GM18507 (cell line): Measurements from ENCODE around the gene NOL4L.

ENCODE experiments used
- DNase-seq: peaks from one replicate; pipeline ENCODE4 v3.0.0; 2011; ENCODE audit warnings: low read depth; ENCODE audit not compliant: insufficient read length; ENCODE audit errors: extremely low spot score
- FAIRE-seq: peaks from 2 replicates; lab custom pipeline; 2011; peaks lifted over from hg19 to GRCh38; lab: Jason Lieb, UNC

The NOL4L gene

GRCh38 chr20:32456869-32457478 is 128.2 kb downstream of the NOL4L start:
- DNase-seq, result peak; percentile 70
- FAIRE-seq, result no peak

- FAIRE-seq (no peak), DNase-seq (no peak)
These were observed 129.0 kb downstream of the NOL4L start for GRCh38 chr20:32455901-32456701.

- FAIRE-seq, result no peak
- DNase-seq, result no peak
These were observed 129.8 kb downstream of the NOL4L start for GRCh38 chr20:32455171-32455900.

GRCh38 chr20:32454164-32455145 is 130.7 kb downstream of the NOL4L start:
- no peak for FAIRE-seq

GRCh38 chr20:32453467-32454163 is 131.5 kb downstream of the NOL4L start:
- DNase-seq (no peak), FAIRE-seq (no peak)

More at GRCh38 chr20:32454164-32455145, 130.7 kb downstream of the NOL4L start:
- DNase-seq, result no peak

- DNase-seq (no peak), FAIRE-seq (no peak)
These were observed 132.2 kb downstream of the NOL4L start for GRCh38 chr20:32452776-32453466.

- no peak for DNase-seq
- no peak for FAIRE-seq
These were observed 133.3 kb downstream of the NOL4L start for GRCh38 chr20:32451682-32452461.

- no peak for DNase-seq
- no peak for FAIRE-seq
These were observed 133.8 kb downstream of the NOL4L start for GRCh38 chr20:32451340-32451681.

- DNase-seq, result no peak
- no peak for FAIRE-seq
These were observed 134.6 kb downstream of the NOL4L start for GRCh38 chr20:32450484-32451061.

GRCh38 chr20:32449890-32450401 is 135.2 kb downstream of the NOL4L start:
- no peak for DNase-seq
- FAIRE-seq, result no peak

GRCh38 chr20:32449057-32449889 is 135.9 kb downstream of the NOL4L start:
- FAIRE-seq, result no peak

GRCh38 chr20:32448306-32449056 is 136.7 kb downstream of the NOL4L start:
- FAIRE-seq (no peak), DNase-seq (no peak)

More at GRCh38 chr20:32449057-32449889, 135.9 kb downstream of the NOL4L start:
- DNase-seq, result no peak

- FAIRE-seq (no peak), DNase-seq (no peak)
These were observed 137.8 kb downstream of the NOL4L start for GRCh38 chr20:32447136-32448027.

- FAIRE-seq, result no peak
- no peak for DNase-seq
These were observed 138.6 kb downstream of the NOL4L start for GRCh38 chr20:32446301-32447100.
